ENCODE results near the gene PLCD4.

The PLCD4 gene

DNA sequence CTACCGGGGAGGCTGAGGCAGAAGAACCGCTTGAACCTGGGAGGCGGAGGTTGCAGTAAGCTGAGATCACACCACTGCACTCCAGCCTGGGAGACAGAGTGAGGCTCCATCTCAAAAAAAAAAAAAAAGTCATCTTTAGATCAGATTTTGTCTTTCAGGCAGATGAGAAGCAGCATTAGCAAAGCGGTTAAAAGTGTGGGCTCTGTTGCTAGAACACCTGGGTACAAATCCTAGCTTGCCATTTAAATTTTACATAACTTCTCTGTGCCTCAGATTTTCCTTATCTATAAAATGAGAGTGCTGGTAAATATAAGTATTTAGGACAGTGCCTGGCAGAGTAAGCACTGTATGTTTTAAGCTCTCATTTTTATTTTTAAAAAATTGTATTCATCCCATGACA lies 30.8 kb upstream of the PLCD4 start:
- Histone ChIP-seq H3K79me2 (ENCODE audit: insufficient read depth, low read length) (peaks cover 88% of the 10 kb centered on the region), H3K36me3 (ENCODE audit: low read length) (peaks cover 23% of the 10 kb centered on the region), H3F3A (ENCODE audit: insufficient read depth) (0 out of 2 replicates have a peak, but pooled peaks cover 4% of the 10 kb centered on the region), H2AFZ (ENCODE audit: low read depth, low read length, severe bottlenecking) (no peak overlapping the region), H3K4me3 (ENCODE audit: insufficient read depth, low read length, poor library complexity, severe bottlenecking) (no peak overlapping the region), H3K27ac (ENCODE audit: low read depth, low read length) (no peak overlapping the region), H3K4me2 (ENCODE audit: low read depth, low read length, poor library complexity, severe bottlenecking) (no peak overlapping the region), H3K9me2 (replicated peaks; ENCODE audit: insufficient read depth, low read length) (no peaks in the 10 kb centered on the region), H4K20me1 (ENCODE audit: low read depth, low read length) (peaks cover 25% of the 10 kb centered on the region), H3K9me3 (ENCODE audit: insufficient read depth, low read length) (no peaks in the 10 kb centered on the region), H3K27me3 (ENCODE audit: low read length) (no peaks in the 10 kb centered on the region), H3K9ac (ENCODE audit: low read length) (no peak overlapping the region)
- no peak for TF ChIP-seq EZH2phosphoT487 (conservative IDR thresholded peaks at IDR 0.05; ENCODE audit: low read length)
- TF ChIP-seq, protein P1, sequence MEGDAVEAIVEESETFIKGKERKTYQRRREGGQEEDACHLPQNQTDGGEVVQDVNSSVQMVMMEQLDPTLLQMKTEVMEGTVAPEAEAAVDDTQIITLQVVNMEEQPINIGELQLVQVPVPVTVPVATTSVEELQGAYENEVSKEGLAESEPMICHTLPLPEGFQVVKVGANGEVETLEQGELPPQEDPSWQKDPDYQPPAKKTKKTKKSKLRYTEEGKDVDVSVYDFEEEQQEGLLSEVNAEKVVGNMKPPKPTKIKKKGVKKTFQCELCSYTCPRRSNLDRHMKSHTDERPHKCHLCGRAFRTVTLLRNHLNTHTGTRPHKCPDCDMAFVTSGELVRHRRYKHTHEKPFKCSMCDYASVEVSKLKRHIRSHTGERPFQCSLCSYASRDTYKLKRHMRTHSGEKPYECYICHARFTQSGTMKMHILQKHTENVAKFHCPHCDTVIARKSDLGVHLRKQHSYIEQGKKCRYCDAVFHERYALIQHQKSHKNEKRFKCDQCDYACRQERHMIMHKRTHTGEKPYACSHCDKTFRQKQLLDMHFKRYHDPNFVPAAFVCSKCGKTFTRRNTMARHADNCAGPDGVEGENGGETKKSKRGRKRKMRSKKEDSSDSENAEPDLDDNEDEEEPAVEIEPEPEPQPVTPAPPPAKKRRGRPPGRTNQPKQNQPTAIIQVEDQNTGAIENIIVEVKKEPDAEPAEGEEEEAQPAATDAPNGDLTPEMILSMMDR (IDR thresholded peaks at IDR 0.05; ENCODE audit: insufficient read depth, low read length, poor library complexity, severe bottlenecking), result no peak

DNA sequence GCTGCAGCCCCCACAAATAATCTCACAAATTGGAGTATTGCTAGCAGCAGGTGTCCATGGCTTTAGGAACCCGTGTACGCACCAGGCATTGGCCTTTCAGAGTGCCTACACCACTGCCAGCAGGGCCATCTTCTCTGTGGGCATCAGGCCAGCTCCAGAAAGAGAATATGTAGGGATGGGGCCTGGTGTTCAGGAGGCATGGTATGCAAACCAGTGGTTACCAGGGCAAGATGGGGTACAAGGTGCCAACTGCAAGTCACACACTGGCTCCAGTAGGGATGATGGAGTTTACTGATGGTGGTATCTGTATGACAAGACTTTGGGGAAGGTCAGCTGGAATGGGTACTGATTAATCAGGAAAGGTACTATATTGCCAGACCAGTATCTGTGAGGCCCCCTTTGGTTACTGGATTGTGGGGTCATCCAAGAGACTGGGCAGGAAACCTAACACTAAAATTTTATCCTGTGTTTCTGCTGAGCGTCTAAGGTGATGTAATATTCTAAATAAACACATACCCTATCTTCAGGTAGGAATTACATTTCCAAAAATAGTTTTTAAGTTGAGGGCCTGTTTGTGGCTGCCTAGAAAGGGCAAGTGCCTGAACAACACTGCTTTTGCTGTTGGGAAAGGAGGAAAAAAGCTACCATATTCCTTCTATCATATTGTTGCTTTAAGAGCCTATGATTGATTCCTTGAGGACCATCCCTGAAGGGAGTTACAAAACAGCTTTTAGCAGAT lies 30.0 kb upstream of the PLCD4 start:
- Histone ChIP-seq H3K9me3 (ENCODE audit: insufficient read depth, low read length) (no peaks in the 10 kb centered on the region), H3K79me2 (ENCODE audit: insufficient read depth, low read length) (peaks cover 80% of the 10 kb centered on the region), H3K27me3 (ENCODE audit: low read length) (no peaks in the 10 kb centered on the region), H3F3A (ENCODE audit: insufficient read depth) (0 out of 2 replicates have a peak, but pooled peaks cover 4% of the 10 kb centered on the region), H3K27ac (ENCODE audit: low read depth, low read length) (no peak overlapping the region), H3K9ac (ENCODE audit: low read length) (no peak overlapping the region), H3K4me3 (ENCODE audit: insufficient read depth, low read length, poor library complexity, severe bottlenecking) (no peak overlapping the region), H3K36me3 (ENCODE audit: low read length) (peaks cover 22% of the 10 kb centered on the region), H3K4me2 (ENCODE audit: low read depth, low read length, poor library complexity, severe bottlenecking) (no peak overlapping the region), H4K20me1 (ENCODE audit: low read depth, low read length) (peaks cover 25% of the 10 kb centered on the region), H2AFZ (ENCODE audit: low read depth, low read length, severe bottlenecking) (no peak overlapping the region), H3K9me2 (replicated peaks; ENCODE audit: insufficient read depth, low read length) (no peaks in the 10 kb centered on the region)
- TF ChIP-seq EZH2phosphoT487 (conservative IDR thresholded peaks at IDR 0.05; ENCODE audit: low read length), result no peak
- TF ChIP-seq, protein P1 (IDR thresholded peaks at IDR 0.05; ENCODE audit: insufficient read depth, low read length, poor library complexity, severe bottlenecking), result no peak

DNA sequence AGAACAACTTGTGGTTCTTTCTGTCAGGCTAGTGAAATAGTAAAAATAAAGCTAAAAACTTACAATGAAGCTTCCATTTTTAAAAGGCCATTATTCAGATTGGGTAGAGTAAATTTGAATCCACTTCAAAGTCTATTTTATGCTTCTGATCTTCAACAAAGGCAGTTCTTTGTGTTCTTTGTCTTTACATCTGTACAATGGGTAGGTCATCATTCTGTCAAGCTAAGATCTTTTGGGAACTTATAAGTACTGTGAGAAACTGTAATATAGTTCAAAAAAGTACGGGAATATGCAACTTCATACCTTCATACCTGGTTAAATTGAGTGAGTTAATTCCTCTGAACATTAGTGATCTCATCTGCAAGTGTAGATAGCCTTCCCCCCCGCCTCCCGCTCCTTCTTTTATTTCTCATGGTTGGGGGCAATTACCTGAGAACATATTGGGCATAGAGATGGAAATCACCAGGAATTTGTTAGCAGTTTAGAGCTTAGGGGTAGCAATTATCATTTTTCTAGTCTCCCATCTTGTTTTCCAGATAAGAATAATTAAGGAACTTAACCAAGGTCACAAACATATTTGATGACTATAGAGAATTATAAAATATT lies 29.3 kb upstream of the PLCD4 start:
- Histone ChIP-seq H3K9me2 (replicated peaks; ENCODE audit: insufficient read depth, low read length) (no peaks in the 10 kb centered on the region), H3K79me2 (ENCODE audit: insufficient read depth, low read length) (peaks cover 73% of the 10 kb centered on the region), H3K9me3 (ENCODE audit: insufficient read depth, low read length) (no peaks in the 10 kb centered on the region), H3K27me3 (ENCODE audit: low read length) (no peaks in the 10 kb centered on the region), H4K20me1 (ENCODE audit: low read depth, low read length) (peaks cover 25% of the 10 kb centered on the region), H3K4me3 (ENCODE audit: insufficient read depth, low read length, poor library complexity, severe bottlenecking) (no peak overlapping the region), H3K27ac (ENCODE audit: low read depth, low read length) (no peak overlapping the region), H3K9ac (ENCODE audit: low read length) (no peak overlapping the region), H2AFZ (ENCODE audit: low read depth, low read length, severe bottlenecking) (no peak overlapping the region), H3F3A (ENCODE audit: insufficient read depth) (0 out of 2 replicates have a peak, but pooled peaks cover 4% of the 10 kb centered on the region), H3K36me3 (ENCODE audit: low read length) (peaks cover 25% of the 10 kb centered on the region), H3K4me2 (ENCODE audit: low read depth, low read length, poor library complexity, severe bottlenecking) (no peak overlapping the region)
- TF ChIP-seq, protein P1 (IDR thresholded peaks at IDR 0.05; ENCODE audit: insufficient read depth, low read length, poor library complexity, severe bottlenecking), result no peak
- no peak for TF ChIP-seq EZH2phosphoT487 (conservative IDR thresholded peaks at IDR 0.05; ENCODE audit: low read length)

All from SU-DHL-6 (cell line).